Lung (tissue), 12 donors: ENCODE results near the gene TMEM119. TPM values are rescaled to one million over a fixed set of nuclear protein-coding genes. Genes with fewer than 3 reads are reported as not detected.
"Not testable (repeated sequence)": the region's sequence is repeated elsewhere in the genome, so short reads cannot be mapped to it uniquely, and the experiment has no call there.

Source experiments
- ATAC-seq: fragments of 200-7000 bp; cut with Tn5 transposase; one replicate; pipeline ENCODE4 v1.9.1; 2020; ENCODE audit warnings: moderate number of reproducible peaks; ENCODE audit not compliant: insufficient read depth, low FRiP score
- DNase-seq, 3 donors: peaks; one replicate each; pipeline ENCODE4 v3.0.0-alpha.2; 2013 to 2017
- H3K27ac ChIP-seq, 2 donors: one replicate each; pipeline ENCODE4 v1.5.1; 2013; ENCODE audit warnings: mild to moderate bottlenecking in 2 of 2, moderate library complexity in 2 of 2, control low read depth in 1 of 2, inconsistent platforms in 1 of 2, low read depth in 1 of 2, low read length in 1 of 2
- H3K27me3 ChIP-seq, 3 donors: one replicate each; pipeline ENCODE4 v1.5.1; 2013; ENCODE audit warnings: low read length in 2 of 3; ENCODE audit not compliant: control insufficient read depth in 3 of 3, insufficient read depth in 3 of 3
- H3K36me3 ChIP-seq, 4 donors: one replicate each; pipeline ENCODE4 v1.5.1; 2013; ENCODE audit warnings: low read length in 4 of 4, mild to moderate bottlenecking in 1 of 4, moderate library complexity in 1 of 4; ENCODE audit not compliant: control insufficient read depth in 4 of 4, insufficient read depth in 4 of 4
- H3K4me1 ChIP-seq, 5 donors: one replicate each; pipeline ENCODE4 v1.5.1; 2013; ENCODE audit warnings: low read length in 5 of 5, mild to moderate bottlenecking in 2 of 5, moderate library complexity in 1 of 5; ENCODE audit not compliant: control insufficient read depth in 5 of 5, insufficient read depth in 5 of 5
- H3K4me3 ChIP-seq: one replicate; pipeline ENCODE4 v1.5.1; 2013; ENCODE audit warnings: mild to moderate bottlenecking, control low read depth, moderate library complexity
- H3K9ac ChIP-seq, 2 donors: one replicate each; pipeline ENCODE4 v1.5.1; 2013; ENCODE audit warnings: low read length in 2 of 2, control low read depth in 1 of 2; ENCODE audit not compliant: insufficient read depth in 1 of 2
- H3K9me3 ChIP-seq, 4 donors: one replicate each; pipeline ENCODE4 v1.5.1; 2013; ENCODE audit warnings: low read length in 3 of 4, mild to moderate bottlenecking in 1 of 4, moderate library complexity in 1 of 4; ENCODE audit not compliant: control insufficient read depth in 4 of 4, insufficient read depth in 3 of 4
- WGBS, 2 donors: extraction: QIAGEN DNeasy Blood & Tissue Kit; methylation state at CpG; one replicate each; pipeline ENCODE4 v1.1.7; 2013; 5-methylcytosine and 5-hydroxymethylcytosine counted together
- polyA plus RNA-seq, 2 donors: library from polyadenylated mRNA; stranded (reverse); fragments of 200-250 nt; gene quantifications; one replicate each; pipeline ENCODE4 v1.2.1, GENCODE V29; 2013
- total RNA-seq, 2 donors: library from RNA; depleted of rRNA in 1 of 2; stranded (reverse); fragments of >200 nt in 1 of 2; gene quantifications; one replicate each; pipeline ENCODE4 v1.2.1, GENCODE V29; 2014 to 2021
- TF ChIP-seq, protein P1 (sequence below): IDR thresholded peaks from 2 replicates; pipeline ENCODE4 v1.5.1; 2012; ENCODE audit warnings: mild to moderate bottlenecking; ENCODE audit errors: control extremely low read depth, extremely low read depth
- donor health status: control.
- donor health status: control.
- donor health status: Bipolar disorder and iron deficiency.
- donor health status: healthy.
- donor health status: DM: yes; HTN: yes; CAD: no.

The TMEM119 gene
- total and polyA plus RNA-seq, 4 donors = 14.4 to 31.9 (median 22.9) TPM

DNA sequence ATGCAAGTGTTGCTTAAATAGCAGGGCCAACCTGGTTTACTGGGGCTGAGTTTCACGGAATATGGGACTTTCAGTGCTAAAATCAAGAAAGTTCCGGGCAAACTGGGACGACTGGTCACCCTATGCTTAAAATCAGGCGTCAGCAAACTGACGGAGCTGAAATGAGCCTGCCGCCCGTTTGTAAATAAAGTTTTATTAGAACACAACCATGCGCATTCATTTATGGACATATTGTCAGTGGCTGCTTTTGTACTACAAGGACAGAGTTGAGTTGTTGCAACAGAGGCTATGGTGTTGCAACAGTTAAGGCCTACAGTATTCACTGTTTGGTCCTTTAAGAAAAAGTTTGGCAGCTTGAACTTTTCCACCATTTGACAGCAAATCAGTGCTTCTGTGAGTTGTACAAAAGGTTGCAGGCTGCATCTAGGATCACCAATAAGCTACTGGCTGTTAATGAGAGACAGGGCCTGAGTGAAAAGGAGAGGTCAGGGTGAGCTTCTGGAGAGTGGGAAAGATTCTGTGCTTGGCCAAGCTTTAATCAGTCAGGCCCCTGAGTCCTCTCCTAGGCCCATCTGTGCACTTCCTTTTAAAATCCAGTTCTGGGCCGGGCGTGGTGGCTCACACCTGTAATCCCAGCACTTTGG lies 22.5 kb upstream of the TMEM119 start:
- ATAC-seq (no peak), DNase-seq (peak in 2 of 3 donors; percentile 64 to 78)
- Histone ChIP-seq H3K27ac (peak overlapping the region in 1 of 2 donors; percentile 9), H3K9ac (no peak overlapping the region), H3K27me3 (no peaks in the 10 kb centered on the region), H3K36me3 (no peaks in the 10 kb centered on the region), H3K4me3 (no peak overlapping the region), H3K4me1 (peaks cover 0 to 11% (median 2%) of the 10 kb centered on the region in 5 donors), H3K9me3 (no peaks in the 10 kb centered on the region)
- 92% methylated on average over 10 of the region's 10 CpGs for WGBS, 2 donors
- TF ChIP-seq, protein P1, sequence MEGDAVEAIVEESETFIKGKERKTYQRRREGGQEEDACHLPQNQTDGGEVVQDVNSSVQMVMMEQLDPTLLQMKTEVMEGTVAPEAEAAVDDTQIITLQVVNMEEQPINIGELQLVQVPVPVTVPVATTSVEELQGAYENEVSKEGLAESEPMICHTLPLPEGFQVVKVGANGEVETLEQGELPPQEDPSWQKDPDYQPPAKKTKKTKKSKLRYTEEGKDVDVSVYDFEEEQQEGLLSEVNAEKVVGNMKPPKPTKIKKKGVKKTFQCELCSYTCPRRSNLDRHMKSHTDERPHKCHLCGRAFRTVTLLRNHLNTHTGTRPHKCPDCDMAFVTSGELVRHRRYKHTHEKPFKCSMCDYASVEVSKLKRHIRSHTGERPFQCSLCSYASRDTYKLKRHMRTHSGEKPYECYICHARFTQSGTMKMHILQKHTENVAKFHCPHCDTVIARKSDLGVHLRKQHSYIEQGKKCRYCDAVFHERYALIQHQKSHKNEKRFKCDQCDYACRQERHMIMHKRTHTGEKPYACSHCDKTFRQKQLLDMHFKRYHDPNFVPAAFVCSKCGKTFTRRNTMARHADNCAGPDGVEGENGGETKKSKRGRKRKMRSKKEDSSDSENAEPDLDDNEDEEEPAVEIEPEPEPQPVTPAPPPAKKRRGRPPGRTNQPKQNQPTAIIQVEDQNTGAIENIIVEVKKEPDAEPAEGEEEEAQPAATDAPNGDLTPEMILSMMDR = no peak

DNA sequence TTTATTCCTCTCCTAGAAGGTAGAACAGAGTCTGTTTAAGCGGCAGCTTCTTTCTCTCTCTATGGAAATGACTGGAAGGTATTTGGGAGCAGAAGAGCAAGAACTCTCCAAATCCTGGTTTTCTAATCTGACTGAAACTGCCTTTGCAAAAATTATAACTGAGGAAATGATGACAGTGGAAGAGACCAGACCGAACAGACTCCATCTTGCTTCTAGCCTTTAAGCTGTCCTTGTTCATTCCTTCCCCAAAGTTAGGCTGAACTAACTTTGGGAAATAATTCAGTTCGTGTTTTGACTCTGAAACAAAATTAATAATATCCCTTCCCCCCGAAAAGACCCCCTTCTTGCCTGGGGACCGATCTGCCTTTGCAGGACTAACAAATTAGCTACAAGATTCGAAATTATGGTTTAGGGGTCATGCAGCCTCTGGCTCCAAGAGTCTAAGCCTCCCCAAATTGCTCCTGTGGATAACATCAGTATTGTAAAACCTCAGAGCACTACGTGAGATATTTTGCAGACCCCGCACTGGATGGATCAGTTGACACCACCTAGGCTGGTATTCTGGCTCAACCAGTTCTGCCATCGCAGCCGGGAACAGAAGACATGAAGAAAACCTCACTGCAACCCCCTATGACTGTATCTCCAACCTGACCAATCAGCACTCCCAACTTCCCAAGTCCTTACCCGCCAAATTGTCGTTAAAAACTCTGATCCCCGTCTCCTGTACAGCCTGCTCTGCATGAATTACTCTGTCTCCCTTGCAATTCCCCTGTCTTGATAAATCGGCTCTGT lies 21.7 kb upstream of the TMEM119 start:
- DNase-seq (no peak), ATAC-seq (no peak)
- Histone ChIP-seq H3K9ac (no peak overlapping the region), H3K36me3 (no peaks in the 10 kb centered on the region), H3K9me3 (no peaks in the 10 kb centered on the region), H3K4me3 (no peak overlapping the region), H3K27ac (no peak overlapping the region), H3K4me1 (peaks cover 0 to 11% (median 2%) of the 10 kb centered on the region in 5 donors), H3K27me3 (no peaks in the 10 kb centered on the region)
- 86 to 89% methylated on average over 14 of the region's 14 CpGs for WGBS, 2 donors
- TF ChIP-seq, protein P1 = no peak

DNA sequence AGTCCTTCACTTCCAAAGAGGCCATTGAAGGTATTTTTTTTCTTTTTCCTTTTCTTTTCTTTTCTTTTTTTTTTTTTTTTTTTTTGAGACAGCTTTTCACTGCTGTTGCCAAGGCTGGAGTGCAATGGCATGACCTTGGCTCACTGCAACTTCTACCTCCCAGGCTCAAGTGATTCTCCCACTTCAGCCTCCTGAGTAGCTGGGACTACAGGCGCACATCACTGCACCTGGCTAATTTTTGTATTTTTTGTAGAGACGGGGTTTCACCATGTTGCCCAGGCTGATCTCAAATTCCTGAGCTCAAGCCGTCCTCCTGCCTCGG lies 21.0 kb upstream of the TMEM119 start:
- H3K27me3 ChIP-seq, H3K9me3 ChIP-seq, H3K36me3 ChIP-seq, ATAC-seq, H3K9ac ChIP-seq, H3K27ac ChIP-seq, DNase-seq, H3K4me3 ChIP-seq: not testable (repeated sequence)
- 75 to 86% methylated on average over 4 of the region's 4 CpGs for WGBS, 2 donors
- peaks cover 0 to 11% (median 2%) of the 10 kb centered on the region in 5 donors for H3K4me1 ChIP-seq
